ENCODE results near the gene CHAC1.

Gene CHAC1

GRCh38 chr15:40995656-40996055 is 42.4 kb downstream of the CHAC1 start:
- TF ChIP-seq, protein P1, sequence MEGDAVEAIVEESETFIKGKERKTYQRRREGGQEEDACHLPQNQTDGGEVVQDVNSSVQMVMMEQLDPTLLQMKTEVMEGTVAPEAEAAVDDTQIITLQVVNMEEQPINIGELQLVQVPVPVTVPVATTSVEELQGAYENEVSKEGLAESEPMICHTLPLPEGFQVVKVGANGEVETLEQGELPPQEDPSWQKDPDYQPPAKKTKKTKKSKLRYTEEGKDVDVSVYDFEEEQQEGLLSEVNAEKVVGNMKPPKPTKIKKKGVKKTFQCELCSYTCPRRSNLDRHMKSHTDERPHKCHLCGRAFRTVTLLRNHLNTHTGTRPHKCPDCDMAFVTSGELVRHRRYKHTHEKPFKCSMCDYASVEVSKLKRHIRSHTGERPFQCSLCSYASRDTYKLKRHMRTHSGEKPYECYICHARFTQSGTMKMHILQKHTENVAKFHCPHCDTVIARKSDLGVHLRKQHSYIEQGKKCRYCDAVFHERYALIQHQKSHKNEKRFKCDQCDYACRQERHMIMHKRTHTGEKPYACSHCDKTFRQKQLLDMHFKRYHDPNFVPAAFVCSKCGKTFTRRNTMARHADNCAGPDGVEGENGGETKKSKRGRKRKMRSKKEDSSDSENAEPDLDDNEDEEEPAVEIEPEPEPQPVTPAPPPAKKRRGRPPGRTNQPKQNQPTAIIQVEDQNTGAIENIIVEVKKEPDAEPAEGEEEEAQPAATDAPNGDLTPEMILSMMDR (conservative IDR thresholded peaks at IDR 0.05; ENCODE audit: low read depth, low read length): no peak
- no peak overlapping the region for H3K4me3 ChIP-seq (ENCODE audit: low read depth, low read length)
- DNase-seq (ENCODE audit: low read depth): no peak

DNA sequence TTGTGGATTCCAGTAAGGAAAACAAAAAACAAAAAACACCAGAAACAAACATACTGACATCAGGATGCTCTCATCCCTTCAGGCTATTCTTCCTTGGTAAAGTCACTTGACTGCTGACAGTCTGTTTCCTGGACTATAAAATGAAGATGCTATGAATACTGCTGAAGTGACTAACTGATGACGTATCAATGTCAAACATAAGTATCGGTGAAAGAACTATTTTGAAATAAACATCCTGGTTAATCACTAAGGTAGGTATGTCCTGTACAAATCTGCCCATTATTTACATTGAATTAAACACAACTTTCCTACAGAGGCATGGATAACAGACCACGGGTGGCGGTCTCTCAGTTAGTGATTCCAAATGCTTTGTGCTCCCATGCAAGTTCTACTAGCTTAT is 45.9 kb downstream of the CHAC1 start:
- peak; percentile 79 for DNase-seq (ENCODE audit: low read depth)
- TF ChIP-seq, protein P1 (conservative IDR thresholded peaks at IDR 0.05; ENCODE audit: low read depth, low read length): no peak

GRCh38 chr15:41001524-41002214 is 48.4 kb downstream of the CHAC1 start:
- peak; percentile 21 for DNase-seq (ENCODE audit: low read depth)
- H3K4me3 ChIP-seq (ENCODE audit: low read depth, low read length): no peak overlapping the region
- TF ChIP-seq, protein P1 (conservative IDR thresholded peaks at IDR 0.05; ENCODE audit: low read depth, low read length): no peak

More for the DNA sequence above, 45.9 kb downstream of the CHAC1 start:
- H3K4me3 ChIP-seq (ENCODE audit: low read depth, low read length): no peak overlapping the region

GRCh38 chr15:41004490-41004889 is 51.2 kb downstream of the CHAC1 start:
- TF ChIP-seq, protein P1 (conservative IDR thresholded peaks at IDR 0.05; ENCODE audit: low read depth, low read length): no peak
- no peak overlapping the region for H3K4me3 ChIP-seq (ENCODE audit: low read depth, low read length)
- no peak for DNase-seq (ENCODE audit: low read depth)
